GM18951 (cell line): Measurements from ENCODE around the gene MACROD2.

ENCODE experiments used
- POLR2A ChIP-seq: IDR thresholded peaks from 4 replicates; pipeline ENCODE4 v1.6.1; 2011; ENCODE audit warnings: mild to moderate bottlenecking; ENCODE audit not compliant: insufficient read length, insufficient read depth; ENCODE audit errors: extremely low read depth
- in situ Hi-C: fragments of 300-500 bp; cut with MboI; formaldehyde crosslinking; loops from one replicate; pipeline ENCODE4 v1.12.0; 2022; ENCODE audit warnings: low sequenced_read_pairs, mixed read lengths, inconsistent platforms; ENCODE audit not compliant: unreplicated experiment

MACROD2 gene

DNA sequence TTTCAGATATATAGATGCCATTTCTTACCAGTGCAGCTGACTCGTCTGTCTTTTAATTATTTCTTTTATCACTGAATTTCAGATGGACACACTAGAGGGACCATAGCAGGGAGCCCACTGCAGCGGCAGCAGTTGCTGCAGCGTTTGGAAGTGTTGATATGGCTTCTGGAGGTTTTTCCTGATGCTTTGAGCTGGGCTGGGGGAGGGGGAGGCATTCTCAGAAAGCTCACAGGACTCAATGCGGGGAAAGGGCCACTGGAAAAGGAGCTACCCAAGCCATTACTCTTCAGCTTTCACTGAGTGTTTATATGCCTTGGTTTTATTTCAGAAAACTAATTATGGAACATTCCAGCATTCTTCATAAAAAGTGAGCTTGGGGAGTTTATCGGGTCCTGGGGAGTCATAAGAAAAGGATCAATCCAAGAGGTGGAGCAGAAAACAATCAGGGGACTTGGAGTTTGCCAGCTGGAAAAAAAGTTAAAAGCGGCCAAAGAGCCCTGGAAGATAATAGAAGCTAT lies 1082.5 kb downstream of the MACROD2 start:
- TF ChIP-seq POLR2A, result no peak
- in situ Hi-C loops, result no loop called here

DNA sequence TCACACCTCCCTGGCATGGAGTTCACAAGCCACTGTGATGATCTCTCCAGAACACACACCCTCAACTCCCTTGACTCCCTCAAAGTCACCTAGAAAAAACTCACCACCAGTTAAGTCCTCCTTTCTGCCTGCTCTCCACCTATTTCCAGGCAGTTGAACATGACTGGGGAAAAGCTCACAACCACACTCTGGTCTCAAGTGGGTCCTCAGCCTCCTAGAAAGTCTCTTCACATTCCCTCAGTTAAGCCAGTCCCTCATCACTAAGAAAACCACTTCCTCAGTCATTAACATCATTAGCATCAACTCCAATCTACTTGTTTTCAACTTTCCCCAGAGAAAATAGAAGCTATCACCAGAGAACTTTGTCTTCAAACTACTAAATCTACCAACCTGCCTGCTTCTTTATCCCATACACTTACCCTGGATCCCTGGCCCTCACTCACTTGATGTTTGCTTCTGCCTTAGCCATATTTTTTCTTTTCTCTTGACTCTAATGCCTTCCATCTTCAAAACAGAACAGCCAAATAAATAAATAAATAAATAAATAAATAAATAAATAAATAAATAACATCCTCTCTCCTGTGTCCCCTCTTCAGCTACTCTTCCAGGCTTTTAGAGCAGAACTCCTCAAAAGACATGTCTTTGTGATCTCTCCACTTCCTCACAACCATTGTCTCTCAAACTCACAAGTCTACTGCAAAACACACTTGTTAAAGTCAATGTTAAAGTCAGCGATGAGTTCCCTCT lies 1084.5 kb downstream of the MACROD2 start:
- in situ Hi-C loops, result no loop called here
- TF ChIP-seq POLR2A, result no peak

- in situ Hi-C loops, result no loop called here
- no peak for TF ChIP-seq POLR2A
These were observed 1085.9 kb downstream of the MACROD2 start for GRCh38 chr20:15081261-15081660.

- in situ Hi-C loops, result no loop called here
These were observed 1096.2 kb downstream of the MACROD2 start for GRCh38 chr20:15091421-15092037.

DNA sequence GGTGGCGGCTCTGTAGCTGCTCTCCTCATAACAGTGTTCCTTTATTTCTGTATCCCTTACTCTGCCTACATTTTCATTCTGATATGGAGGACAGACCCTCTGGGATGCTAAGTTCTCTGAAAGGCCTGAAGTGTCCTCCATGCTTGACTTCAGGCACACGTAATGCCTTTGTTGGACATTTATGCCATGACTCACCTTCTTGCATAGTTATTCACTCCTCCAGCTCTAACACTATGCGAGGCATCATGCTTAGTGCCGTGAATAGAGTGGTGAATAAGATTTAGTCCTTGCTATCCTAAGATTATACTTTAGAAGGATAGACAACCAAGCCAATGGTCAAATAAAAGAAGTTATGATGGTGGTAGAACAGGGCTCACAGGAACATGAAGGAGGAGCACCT lies 1103.0 kb downstream of the MACROD2 start:
- in situ Hi-C loops, result no loop called here
- TF ChIP-seq POLR2A, result no peak

More at GRCh38 chr20:15091421-15092037, 1096.2 kb downstream of the MACROD2 start:
- TF ChIP-seq POLR2A, result no peak

GRCh38 chr20:15099130-15099529 lies 1103.8 kb downstream of the MACROD2 start:
- in situ Hi-C loops, result no loop called here
- no peak for TF ChIP-seq POLR2A

GRCh38 chr20:15100506-15101160 lies 1105.3 kb downstream of the MACROD2 start:
- in situ Hi-C loops, result no loop called here
- no peak for TF ChIP-seq POLR2A

DNA sequence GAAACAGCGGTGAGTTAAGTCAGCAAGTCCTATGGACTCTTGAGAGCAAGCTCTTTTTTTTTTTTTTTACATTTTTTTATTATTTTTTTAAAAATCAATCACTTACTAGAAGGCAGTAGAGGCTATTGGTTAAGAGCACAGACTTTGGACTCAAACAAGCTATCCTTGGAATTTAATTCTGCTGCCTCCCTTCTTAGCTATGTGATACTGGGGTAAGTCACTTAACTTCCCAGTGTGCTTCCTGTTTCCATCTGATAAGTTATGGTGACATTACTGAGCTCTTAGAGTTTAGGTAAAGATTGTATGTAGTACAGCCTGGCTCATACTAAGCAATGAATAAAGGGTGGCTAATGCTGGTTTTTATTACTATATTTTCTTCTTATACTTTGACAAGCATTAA lies 1112.6 kb downstream of the MACROD2 start:
- in situ Hi-C loops, result no loop called here
- no peak for TF ChIP-seq POLR2A

GRCh38 chr20:15109494-15109893 lies 1114.2 kb downstream of the MACROD2 start:
- no peak for TF ChIP-seq POLR2A
- in situ Hi-C loops, result no loop called here

DNA sequence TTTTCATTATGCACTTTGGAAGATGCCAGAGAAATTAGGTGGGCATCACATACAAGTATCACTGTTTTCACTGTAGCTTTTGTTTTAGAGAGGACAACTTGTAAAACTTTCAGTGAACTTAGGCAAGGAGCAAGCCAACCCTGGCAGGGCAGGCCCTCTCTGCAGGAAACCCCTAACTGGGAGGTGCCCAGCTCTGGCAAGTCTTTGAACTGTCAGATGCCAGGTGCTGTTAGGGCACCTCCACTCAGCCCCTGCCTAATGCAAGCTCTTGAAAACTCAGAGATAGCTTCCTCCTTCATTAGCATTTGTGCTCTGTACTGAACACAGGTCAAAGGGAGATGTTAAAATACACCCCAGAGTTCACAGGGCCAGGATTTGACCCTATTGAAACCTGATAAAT lies 1116.3 kb downstream of the MACROD2 start:
- in situ Hi-C loops, result no loop called here
- TF ChIP-seq POLR2A, result no peak

DNA sequence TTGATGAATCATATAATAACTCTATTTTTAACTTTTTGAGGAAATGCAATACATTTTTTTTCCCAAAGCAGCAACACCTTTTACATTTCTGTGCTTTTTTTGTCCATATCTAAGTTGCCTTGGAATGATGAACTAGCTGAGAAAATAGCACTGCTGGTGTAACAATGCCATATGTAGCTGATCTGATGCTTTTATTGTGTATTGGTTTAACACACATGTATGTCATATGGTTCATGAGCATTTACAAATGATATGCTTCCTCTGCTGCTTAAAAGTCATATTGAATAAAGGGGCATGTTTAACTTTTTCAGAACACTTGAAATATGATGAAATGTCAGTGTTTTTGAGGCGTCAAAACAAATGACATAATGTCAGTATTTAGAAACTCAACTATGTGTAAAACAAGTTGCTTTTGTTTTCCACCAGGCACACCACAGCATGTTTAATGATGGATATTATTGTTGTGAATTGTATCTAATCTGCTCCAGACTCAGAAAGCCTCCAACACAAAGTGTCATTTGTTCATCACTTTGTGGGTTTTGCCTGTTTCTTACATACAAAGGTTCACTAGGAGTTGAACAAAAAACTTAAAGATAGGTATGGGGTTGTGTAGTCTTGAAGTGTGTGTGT lies 1117.9 kb downstream of the MACROD2 start:
- in situ Hi-C loops, result no loop called here
- TF ChIP-seq POLR2A, result no peak

DNA sequence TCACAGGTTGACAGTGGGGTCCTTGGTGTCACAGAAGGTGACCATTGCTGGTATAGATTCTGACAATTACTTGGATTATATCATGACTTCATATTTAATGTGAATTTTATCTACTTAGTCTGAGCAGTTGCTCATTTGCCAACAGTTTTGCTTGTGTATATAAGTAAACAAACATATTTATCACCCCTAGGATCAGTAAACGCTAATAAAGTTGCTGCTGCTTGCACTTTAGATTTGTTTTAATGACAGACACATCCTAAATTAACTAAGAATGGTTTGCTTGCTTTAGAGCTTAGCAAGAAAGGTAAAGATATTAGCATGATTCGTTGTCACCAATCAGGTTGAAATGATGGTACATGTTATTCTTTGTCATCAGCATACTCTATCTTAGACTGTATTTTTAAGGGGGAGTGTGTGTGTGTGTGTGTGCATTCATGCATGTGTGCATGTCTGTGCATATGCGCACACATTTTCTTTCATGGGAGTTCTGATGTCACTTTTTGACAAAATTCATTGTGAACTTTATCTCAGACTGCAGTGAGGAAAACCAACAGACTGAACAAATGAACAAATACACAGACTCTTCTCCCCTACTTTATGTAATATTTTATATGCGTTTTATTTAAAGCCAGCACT lies 1124.7 kb downstream of the MACROD2 start:
- no peak for TF ChIP-seq POLR2A
- in situ Hi-C loops, result no loop called here

DNA sequence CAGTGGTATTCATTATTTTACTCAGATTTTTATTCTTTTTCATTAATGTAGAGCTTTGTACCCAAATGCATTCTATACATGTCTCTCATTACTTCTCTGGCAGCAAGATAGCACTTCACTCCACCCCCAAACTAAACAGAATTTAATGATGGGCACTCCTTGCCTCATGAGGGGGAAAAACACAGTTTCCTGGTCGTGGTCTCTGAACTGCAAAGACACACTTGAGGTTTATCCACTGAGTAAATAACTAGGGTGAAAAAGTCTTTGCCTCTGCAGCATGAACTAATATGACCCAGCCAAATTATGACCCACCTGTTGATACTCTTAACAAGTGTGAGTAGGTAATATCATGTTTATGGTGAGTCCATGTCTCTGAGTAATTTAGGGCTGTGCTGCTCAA lies 1127.3 kb downstream of the MACROD2 start:
- TF ChIP-seq POLR2A, result no peak
- in situ Hi-C loops, result no loop called here

DNA sequence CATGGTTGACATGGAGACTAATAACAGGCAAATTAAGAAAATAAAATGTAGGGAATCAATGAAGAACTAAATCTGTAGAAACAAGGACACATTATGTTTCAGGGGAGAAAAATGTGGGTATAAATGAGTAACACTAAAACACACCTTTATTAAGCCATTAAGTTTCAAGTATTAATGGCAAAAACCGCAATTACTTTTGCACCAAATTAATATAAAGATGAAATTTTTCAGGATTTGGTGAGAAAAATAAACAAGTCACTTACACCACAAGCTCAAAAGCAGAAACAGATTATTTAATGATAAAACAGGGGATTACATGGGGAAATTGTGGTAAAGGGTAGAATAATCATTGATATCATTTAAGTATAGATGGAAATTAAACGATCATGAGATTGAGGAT lies 1135.9 kb downstream of the MACROD2 start:
- in situ Hi-C loops, result no loop called here
- no peak for TF ChIP-seq POLR2A
